Measurements from ENCODE around the gene MUC12.

DNA sequence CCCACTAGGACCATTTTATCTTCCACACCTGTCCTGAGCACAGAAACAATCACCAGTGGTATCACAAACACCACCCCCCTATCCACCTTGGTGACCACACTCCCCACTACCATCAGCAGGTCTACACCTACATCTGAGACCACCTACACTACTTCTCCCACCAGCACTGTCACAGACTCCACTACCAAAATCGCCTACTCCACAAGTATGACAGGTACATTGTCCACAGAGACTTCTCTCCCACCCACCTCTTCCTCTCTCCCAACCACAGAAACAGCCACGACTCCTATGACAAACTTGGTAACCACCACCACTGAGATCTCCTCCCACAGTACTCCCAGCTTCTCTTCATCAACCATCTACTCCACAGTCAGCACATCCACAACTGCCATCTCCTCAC lies 16.7 kb upstream of the MUC12 start:
- no peak for TF ChIP-seq EZH2 (IDR thresholded peaks at IDR 0.05; ENCODE audit: borderline replicate concordance)
- TF ChIP-seq, protein P1, sequence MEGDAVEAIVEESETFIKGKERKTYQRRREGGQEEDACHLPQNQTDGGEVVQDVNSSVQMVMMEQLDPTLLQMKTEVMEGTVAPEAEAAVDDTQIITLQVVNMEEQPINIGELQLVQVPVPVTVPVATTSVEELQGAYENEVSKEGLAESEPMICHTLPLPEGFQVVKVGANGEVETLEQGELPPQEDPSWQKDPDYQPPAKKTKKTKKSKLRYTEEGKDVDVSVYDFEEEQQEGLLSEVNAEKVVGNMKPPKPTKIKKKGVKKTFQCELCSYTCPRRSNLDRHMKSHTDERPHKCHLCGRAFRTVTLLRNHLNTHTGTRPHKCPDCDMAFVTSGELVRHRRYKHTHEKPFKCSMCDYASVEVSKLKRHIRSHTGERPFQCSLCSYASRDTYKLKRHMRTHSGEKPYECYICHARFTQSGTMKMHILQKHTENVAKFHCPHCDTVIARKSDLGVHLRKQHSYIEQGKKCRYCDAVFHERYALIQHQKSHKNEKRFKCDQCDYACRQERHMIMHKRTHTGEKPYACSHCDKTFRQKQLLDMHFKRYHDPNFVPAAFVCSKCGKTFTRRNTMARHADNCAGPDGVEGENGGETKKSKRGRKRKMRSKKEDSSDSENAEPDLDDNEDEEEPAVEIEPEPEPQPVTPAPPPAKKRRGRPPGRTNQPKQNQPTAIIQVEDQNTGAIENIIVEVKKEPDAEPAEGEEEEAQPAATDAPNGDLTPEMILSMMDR (IDR thresholded peaks at IDR 0.05; ENCODE audit: poor library complexity): no peak
- no peak for TF ChIP-seq EZH2phosphoT487 (IDR thresholded peaks at IDR 0.05; ENCODE audit: low read depth, severe bottlenecking, unreplicated experiment)
